PC-3 (cell line): ENCODE data around the gene HMCN2. TPM values are rescaled to one million over a fixed set of nuclear protein-coding genes. Genes with fewer than 3 reads are reported as not detected.

Source experiments
- ATAC-seq: fragments of 200-7000 bp; cut with Tn5 transposase; 2 replicates; pipeline ENCODE4 v1.9.1; 2020; ENCODE audit warnings: mild to moderate bottlenecking, moderate library complexity
- BruUV-seq: library from RNA; stranded (reverse); fragments of 400-500 nt; replicated peaks from 2 replicates; lab custom pipeline; 2021; lab: Mats Ljungman, UMichigan
- CTCF ChIA-PET: fragments of 300-600 bp; sonication (Branson Sonifier 250); formaldehyde crosslinking; loops from one replicate; lab custom pipeline; 2022; ENCODE audit warnings: antibody characterized with exemption; lab: Charles Lee
- POLR2A ChIA-PET: fragments of 300-600 bp; sonication (Branson Sonifier 250); formaldehyde crosslinking; loops from one replicate; lab custom pipeline; 2022; ENCODE audit warnings: antibody characterized with exemption; ENCODE audit not compliant: unreplicated experiment; lab: Charles Lee
- DNase-seq: peaks from one replicate; pipeline ENCODE4 v3.0.0-alpha.2; 2015
- H2AFZ ChIP-seq: fragments of 300-600 bp; sonication (generic); 2 replicates; pipeline ENCODE4 v1.6.0; 2016; ENCODE audit warnings: antibody characterized with exemption, low read length
- H3F3A ChIP-seq: fragments of 300-600 bp; sonication (generic); one replicate; pipeline ENCODE4 v1.6.0; 2017; ENCODE audit warnings: antibody characterized with exemption, low read length, control low read depth, mild to moderate bottlenecking; ENCODE audit not compliant: unreplicated experiment
- H3K27ac ChIP-seq: fragments of 300-600 bp; sonication (generic); 2 replicates; pipeline ENCODE4 v1.5.1; 2016; ENCODE audit warnings: mild to moderate bottlenecking, low read length
- H3K27me3 ChIP-seq: fragments of 300-600 bp; sonication (generic); 2 replicates; pipeline ENCODE4 v1.6.1; 2016; ENCODE audit warnings: low read length, mixed read lengths
- H3K36me3 ChIP-seq: fragments of 300-600 bp; sonication (generic); 2 replicates; pipeline ENCODE4 v1.6.1; 2016; ENCODE audit warnings: low read depth, mixed run types, low read length, mixed read lengths
- H3K4me1 ChIP-seq: fragments of 300-600 bp; sonication (generic); 2 replicates; pipeline ENCODE4 v1.5.1; 2016; ENCODE audit warnings: low read length; ENCODE audit not compliant: insufficient read depth
- H3K4me2 ChIP-seq: fragments of 300-600 bp; sonication (generic); 2 replicates; pipeline ENCODE4 v1.6.0; 2016; ENCODE audit warnings: low read length
- H3K4me3 ChIP-seq: fragments of 300-600 bp; sonication (generic); 2 replicates; pipeline ENCODE4 v1.5.1; 2016; ENCODE audit warnings: mild to moderate bottlenecking, low read length, mixed read lengths
- H3K79me2 ChIP-seq: fragments of 300-600 bp; sonication (generic); 2 replicates; pipeline ENCODE4 v1.6.1; 2017; ENCODE audit warnings: low read length, mixed read lengths
- H3K9ac ChIP-seq: fragments of 300-600 bp; sonication (generic); 2 replicates; pipeline ENCODE4 v1.6.0; 2016; ENCODE audit warnings: mild to moderate bottlenecking, low read length
- H3K9me2 ChIP-seq: fragments of 300-600 bp; sonication (generic); replicated peaks from 2 replicates; pipeline ENCODE4 v1.6.1; 2016; ENCODE audit warnings: mixed run types, low read length, mixed read lengths
- H3K9me3 ChIP-seq: fragments of 300-600 bp; sonication (generic); 2 replicates; pipeline ENCODE4 v1.6.1; 2016; ENCODE audit warnings: low read length, mixed read lengths
- H4K20me1 ChIP-seq: fragments of 300-600 bp; sonication (generic); 2 replicates; pipeline ENCODE4 v1.6.1; 2016; ENCODE audit warnings: low read length, mixed read lengths
- EZH2 ChIP-seq: fragments of 300-600 bp; sonication (generic); IDR thresholded peaks from one replicate; pipeline ENCODE4 v1.6.1; 2017; ENCODE audit warnings: antibody characterized with exemption, mild to moderate bottlenecking, low read length; ENCODE audit not compliant: unreplicated experiment
- EZH2phosphoT487 ChIP-seq: fragments of 300-600 bp; sonication (generic); IDR thresholded peaks from 2 replicates; pipeline ENCODE4 v1.6.1; 2018; ENCODE audit warnings: mild to moderate bottlenecking, antibody characterized with exemption, low read length, borderline replicate concordance
- intact Hi-C: fragments of 100-400 bp; cut with micrococcal nuclease; formaldehyde crosslinking; loops from 2 replicates; pipeline ENCODE4 v1.9.0; 2023
- total RNA-seq: library from RNA; depleted of rRNA; stranded (reverse); fragments of >200 nt; gene quantifications from 2 replicates; pipeline ENCODE4 v1.2.3, GENCODE V29; 2014
- TF ChIP-seq, protein P1 (sequence below): fragments of 300-600 bp; sonication (generic); conservative IDR thresholded peaks from 2 replicates; pipeline ENCODE4 v1.5.1; 2017; ENCODE audit warnings: antibody characterized with exemption, low read depth, mild to moderate bottlenecking, low read length

Gene HMCN2
- total RNA-seq, 1 experiment from 2014 or later: 0.11 TPM

DNA sequence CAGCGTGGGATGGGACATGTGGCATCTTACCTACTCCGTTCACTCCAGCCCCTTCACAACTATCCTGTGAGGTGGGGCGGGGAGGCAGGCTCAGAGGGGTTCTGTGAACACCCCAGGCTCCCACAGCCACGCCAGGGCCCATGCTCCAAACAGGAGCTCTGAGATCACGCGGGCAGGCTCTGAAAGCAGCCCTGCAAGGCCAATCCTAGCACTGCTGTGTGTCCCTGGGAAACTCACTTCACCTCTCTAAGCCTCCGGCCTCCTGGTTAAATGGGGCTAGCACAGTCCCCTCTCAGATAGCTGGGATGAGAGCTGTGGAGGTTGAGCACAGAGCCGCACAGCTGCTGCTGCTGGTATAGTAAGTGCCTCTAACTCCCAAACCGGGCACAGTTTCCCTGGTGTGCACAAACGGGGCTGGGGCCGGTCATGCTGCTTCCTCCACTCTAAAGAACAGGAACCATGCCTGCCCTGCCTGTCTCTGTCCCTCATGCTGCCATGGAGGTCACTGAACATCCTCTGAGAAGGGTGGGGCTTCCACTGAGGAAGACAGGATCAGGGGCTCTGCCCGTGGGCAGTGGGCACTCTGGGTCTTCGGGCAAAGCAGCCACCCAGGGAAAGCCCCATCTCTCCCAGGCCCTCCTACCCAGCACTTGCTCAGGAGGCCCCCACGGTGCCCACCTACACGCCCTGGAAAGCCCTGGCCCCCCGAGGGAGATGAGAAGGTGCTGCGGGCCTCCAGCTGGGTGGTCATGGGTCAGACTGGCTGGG lies 166.2 kb downstream of the HMCN2 start:
- ATAC-seq (no peak), DNase-seq (no peak)
- Histone ChIP-seq H3K79me2 (no peaks in the 10 kb centered on the region), H3K27me3 (no peaks in the 10 kb centered on the region), H3K9me2 (no peaks in the 10 kb centered on the region), H3K4me1 (peaks cover 5% of the 10 kb centered on the region; the same call in 1 of the 2 replicates), H3K9ac (no peak overlapping the region), H3K4me2 (no peak overlapping the region), H4K20me1 (no peaks in the 10 kb centered on the region), H3K27ac (no peak overlapping the region), H3K9me3 (no peaks in the 10 kb centered on the region), H2AFZ (no peak overlapping the region), H3F3A (no peaks in the 10 kb centered on the region), H3K36me3 (no peaks in the 10 kb centered on the region), H3K4me3 (no peak overlapping the region)
- intact Hi-C loops: no loop called here
- TF ChIP-seq, protein P1, sequence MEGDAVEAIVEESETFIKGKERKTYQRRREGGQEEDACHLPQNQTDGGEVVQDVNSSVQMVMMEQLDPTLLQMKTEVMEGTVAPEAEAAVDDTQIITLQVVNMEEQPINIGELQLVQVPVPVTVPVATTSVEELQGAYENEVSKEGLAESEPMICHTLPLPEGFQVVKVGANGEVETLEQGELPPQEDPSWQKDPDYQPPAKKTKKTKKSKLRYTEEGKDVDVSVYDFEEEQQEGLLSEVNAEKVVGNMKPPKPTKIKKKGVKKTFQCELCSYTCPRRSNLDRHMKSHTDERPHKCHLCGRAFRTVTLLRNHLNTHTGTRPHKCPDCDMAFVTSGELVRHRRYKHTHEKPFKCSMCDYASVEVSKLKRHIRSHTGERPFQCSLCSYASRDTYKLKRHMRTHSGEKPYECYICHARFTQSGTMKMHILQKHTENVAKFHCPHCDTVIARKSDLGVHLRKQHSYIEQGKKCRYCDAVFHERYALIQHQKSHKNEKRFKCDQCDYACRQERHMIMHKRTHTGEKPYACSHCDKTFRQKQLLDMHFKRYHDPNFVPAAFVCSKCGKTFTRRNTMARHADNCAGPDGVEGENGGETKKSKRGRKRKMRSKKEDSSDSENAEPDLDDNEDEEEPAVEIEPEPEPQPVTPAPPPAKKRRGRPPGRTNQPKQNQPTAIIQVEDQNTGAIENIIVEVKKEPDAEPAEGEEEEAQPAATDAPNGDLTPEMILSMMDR: no peak
- TF ChIP-seq EZH2phosphoT487: no peak
- TF ChIP-seq EZH2: no peak
- POLR2A ChIA-PET: no interaction called here
- CTCF ChIA-PET: no interaction called here
- BruUV-seq: no TSS peak

DNA sequence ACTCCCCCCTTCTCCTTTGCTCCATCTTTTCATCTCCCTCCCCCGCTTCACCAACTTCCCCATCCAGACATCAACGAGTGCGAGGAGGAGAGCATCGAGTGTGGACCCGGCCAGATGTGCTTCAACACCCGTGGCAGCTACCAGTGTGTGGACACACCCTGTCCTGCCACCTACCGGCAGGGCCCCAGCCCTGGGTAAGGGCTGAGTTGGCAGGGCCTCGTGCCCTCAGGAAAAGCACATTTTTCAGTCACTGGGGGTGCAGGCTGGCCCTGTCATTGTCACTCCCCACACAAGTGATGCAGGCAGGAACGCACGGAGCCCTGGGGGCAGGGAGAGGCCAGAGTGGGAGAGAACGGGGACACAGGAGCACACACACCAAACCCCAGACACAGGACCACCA lies 166.8 kb downstream of the HMCN2 start:
- ChIA-PET POLR2A (no interaction called here), CTCF (no interaction called here)
- Histone ChIP-seq H3K36me3 (no peaks in the 10 kb centered on the region), H3F3A (no peaks in the 10 kb centered on the region), H3K4me3 (no peak overlapping the region), H3K27ac (no peak overlapping the region), H3K9ac (no peak overlapping the region), H3K9me3 (no peaks in the 10 kb centered on the region), H2AFZ (peak overlapping the region; percentile 82; the same call in 1 of the 2 replicates), H3K79me2 (no peaks in the 10 kb centered on the region), H3K9me2 (no peaks in the 10 kb centered on the region), H4K20me1 (no peaks in the 10 kb centered on the region), H3K27me3 (no peaks in the 10 kb centered on the region), H3K4me1 (peaks cover 5% of the 10 kb centered on the region; the same call in 1 of the 2 replicates), H3K4me2 (no peak overlapping the region)
- intact Hi-C loops: no loop called here
- peak; percentile 25 for DNase-seq
- TF ChIP-seq, protein P1: peak; percentile 48
- TF ChIP-seq EZH2 (no peak), EZH2phosphoT487 (no peak)
- ATAC-seq: peak; percentile 65
- no TSS peak for BruUV-seq

DNA sequence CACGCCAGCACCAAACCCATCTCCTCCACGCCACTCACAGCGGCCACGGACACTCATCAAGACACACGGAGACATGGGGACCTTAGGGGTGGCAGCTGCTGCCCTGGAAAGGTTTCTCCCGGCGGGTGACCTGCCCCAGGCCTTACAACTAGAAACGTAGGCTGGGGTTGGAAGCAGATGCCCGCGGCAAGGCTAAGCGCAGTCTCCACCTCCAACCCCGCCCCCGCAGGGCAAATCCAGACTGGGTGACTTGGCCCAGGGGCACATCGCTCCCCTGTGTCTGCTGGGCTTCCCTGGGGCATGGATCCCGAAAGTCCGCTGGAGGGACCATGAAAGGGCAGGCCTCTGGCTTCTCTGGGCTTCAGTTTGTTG lies 167.2 kb downstream of the HMCN2 start:
- TF ChIP-seq EZH2 (no peak), EZH2phosphoT487 (no peak)
- TF ChIP-seq, protein P1: no peak

More for the DNA sequence above, 167.2 kb downstream of the HMCN2 start:
- H4K20me1 ChIP-seq: no peaks in the 10 kb centered on the region
- ChIA-PET CTCF (no interaction called here), POLR2A (no interaction called here)
- H3K4me3 ChIP-seq: peak overlapping the region; percentile 51; the same call in 1 of the 2 replicates
- H3K79me2 ChIP-seq: no peaks in the 10 kb centered on the region
- no peak overlapping the region for H3K9ac ChIP-seq
- BruUV-seq: no TSS peak
- no peaks in the 10 kb centered on the region for H3F3A ChIP-seq
- ATAC-seq: no peak; the same call in 1 of the 2 replicates
- no peak overlapping the region for H3K27ac ChIP-seq
- no peaks in the 10 kb centered on the region for H3K9me2 ChIP-seq
- peaks cover 5% of the 10 kb centered on the region; the same call in 1 of the 2 replicates for H3K4me1 ChIP-seq
- H3K27me3 ChIP-seq: no peaks in the 10 kb centered on the region
- H2AFZ ChIP-seq: peak overlapping the region; percentile 82; the same call in 1 of the 2 replicates
- H3K9me3 ChIP-seq: no peaks in the 10 kb centered on the region
- intact Hi-C loops: no loop called here
- peak overlapping the region; percentile 77 for H3K4me2 ChIP-seq
- no peaks in the 10 kb centered on the region for H3K36me3 ChIP-seq
- no peak for DNase-seq
